SJSA1 (cell line): ENCODE measurements around the gene ADGRV1. TPM values are rescaled to one million over a fixed set of nuclear protein-coding genes. Genes with fewer than 3 reads are reported as not detected.

Experiments used
- DNase-seq, 2 experiments: peaks; one replicate each; pipeline ENCODE4 v3.0.0-alpha.2; 2015 to 2020; ENCODE audit warnings: low spot score in 2 of 2, low read depth in 1 of 2
- H3K27ac ChIP-seq: fragments of 250-450 bp; sonication (Bioruptor Pico); 2 replicates; pipeline ENCODE4 v1.5.1; 2020; ENCODE audit warnings: mild to moderate bottlenecking, moderate library complexity
- H3K27me3 ChIP-seq: fragments of 250-450 bp; sonication (Bioruptor Pico); replicated peaks from 2 replicates; pipeline ENCODE4 v1.5.1; 2020; ENCODE audit warnings: mild to moderate bottlenecking, moderate library complexity
- H3K36me3 ChIP-seq: fragments of 250-450 bp; sonication (Bioruptor Pico); 2 replicates; pipeline ENCODE4 v1.5.1; 2020; ENCODE audit warnings: mild to moderate bottlenecking
- H3K4me1 ChIP-seq: fragments of 250-450 bp; sonication (Bioruptor Pico); replicated peaks from 2 replicates; pipeline ENCODE4 v1.6.1; 2021; ENCODE audit warnings: mild to moderate bottlenecking
- H3K4me3 ChIP-seq: fragments of 250-450 bp; sonication (Bioruptor Pico); 2 replicates; pipeline ENCODE4 v1.5.1; 2020; ENCODE audit warnings: mild to moderate bottlenecking
- H3K9me3 ChIP-seq: fragments of 250-450 bp; sonication (Bioruptor Pico); replicated peaks from 2 replicates; pipeline ENCODE4 v1.5.1; 2020; ENCODE audit warnings: mild to moderate bottlenecking
- total RNA-seq: library from RNA; depleted of rRNA; stranded (reverse); fragments of >200 nt; shearing (Covaris generic); gene quantifications from 2 replicates; pipeline ENCODE4 v1.2.3, GENCODE V29; 2014

ADGRV1 gene
- total RNA-seq, 1 experiment from 2014 or later: 0.13 TPM

GRCh38 chr5:91016954-91017700, 458.5 kb downstream of the ADGRV1 start:
- DNase-seq: no peak

GRCh38 chr5:91018200-91018599, 459.6 kb downstream of the ADGRV1 start:
- Histone ChIP-seq H3K4me1 (no peaks in the 10 kb centered on the region), H3K27me3 (no peaks in the 10 kb centered on the region), H3K27ac (no peak overlapping the region), H3K4me3 (no peak overlapping the region), H3K9me3 (no peaks in the 10 kb centered on the region), H3K36me3 (no peaks in the 10 kb centered on the region)
- DNase-seq: no peak

More at GRCh38 chr5:91016954-91017700, 458.5 kb downstream of the ADGRV1 start:
- no peaks in the 10 kb centered on the region for H3K27me3 ChIP-seq
- H3K4me1 ChIP-seq: no peaks in the 10 kb centered on the region
- H3K36me3 ChIP-seq: no peaks in the 10 kb centered on the region
- H3K4me3 ChIP-seq: no peak overlapping the region
- no peak overlapping the region for H3K27ac ChIP-seq
- no peaks in the 10 kb centered on the region for H3K9me3 ChIP-seq

GRCh38 chr5:91018712-91019371, 460.2 kb downstream of the ADGRV1 start:
- Histone ChIP-seq H3K36me3 (no peaks in the 10 kb centered on the region), H3K27ac (no peak overlapping the region), H3K27me3 (no peaks in the 10 kb centered on the region), H3K9me3 (no peaks in the 10 kb centered on the region), H3K4me1 (no peaks in the 10 kb centered on the region), H3K4me3 (no peak overlapping the region)
- no peak for DNase-seq

GRCh38 chr5:91020065-91020800, 461.6 kb downstream of the ADGRV1 start:
- H3K27me3 ChIP-seq: no peaks in the 10 kb centered on the region
- no peak overlapping the region for H3K4me3 ChIP-seq
- DNase-seq: no peak
- H3K27ac ChIP-seq: no peak overlapping the region
- H3K9me3 ChIP-seq: no peaks in the 10 kb centered on the region
- no peaks in the 10 kb centered on the region for H3K36me3 ChIP-seq
- H3K4me1 ChIP-seq: no peaks in the 10 kb centered on the region

- DNase-seq: no peak
- H3K4me1 ChIP-seq: no peaks in the 10 kb centered on the region
- no peak overlapping the region for H3K4me3 ChIP-seq
- no peaks in the 10 kb centered on the region for H3K27me3 ChIP-seq
- H3K27ac ChIP-seq: no peak overlapping the region
- no peaks in the 10 kb centered on the region for H3K36me3 ChIP-seq
- H3K9me3 ChIP-seq: no peaks in the 10 kb centered on the region
Observed at GRCh38 chr5:91022518-91022917, 463.9 kb downstream of the ADGRV1 start.

GRCh38 chr5:91024206-91024605, 465.6 kb downstream of the ADGRV1 start:
- DNase-seq: no peak
- Histone ChIP-seq H3K4me1 (no peaks in the 10 kb centered on the region), H3K36me3 (no peaks in the 10 kb centered on the region), H3K9me3 (no peaks in the 10 kb centered on the region), H3K27ac (no peak overlapping the region), H3K4me3 (no peak overlapping the region), H3K27me3 (no peaks in the 10 kb centered on the region)

GRCh38 chr5:91024727-91025126, 466.1 kb downstream of the ADGRV1 start:
- no peaks in the 10 kb centered on the region for H3K9me3 ChIP-seq
- no peaks in the 10 kb centered on the region for H3K4me1 ChIP-seq
- DNase-seq: no peak
- H3K36me3 ChIP-seq: no peaks in the 10 kb centered on the region
- H3K4me3 ChIP-seq: no peak overlapping the region
- H3K27me3 ChIP-seq: no peaks in the 10 kb centered on the region
- no peak overlapping the region for H3K27ac ChIP-seq

GRCh38 chr5:91025449-91025848, 466.9 kb downstream of the ADGRV1 start:
- Histone ChIP-seq H3K4me3 (no peak overlapping the region), H3K36me3 (no peaks in the 10 kb centered on the region), H3K27ac (no peak overlapping the region), H3K27me3 (no peaks in the 10 kb centered on the region), H3K9me3 (no peaks in the 10 kb centered on the region), H3K4me1 (no peaks in the 10 kb centered on the region)
- DNase-seq: no peak

GRCh38 chr5:91025956-91026355, 467.4 kb downstream of the ADGRV1 start:
- no peaks in the 10 kb centered on the region for H3K4me1 ChIP-seq
- H3K4me3 ChIP-seq: no peak overlapping the region
- H3K9me3 ChIP-seq: no peaks in the 10 kb centered on the region
- H3K27ac ChIP-seq: no peak overlapping the region
- no peaks in the 10 kb centered on the region for H3K27me3 ChIP-seq
- no peak for DNase-seq
- H3K36me3 ChIP-seq: no peaks in the 10 kb centered on the region

- Histone ChIP-seq H3K4me3 (no peak overlapping the region), H3K36me3 (no peaks in the 10 kb centered on the region), H3K4me1 (no peaks in the 10 kb centered on the region), H3K9me3 (no peaks in the 10 kb centered on the region), H3K27me3 (no peaks in the 10 kb centered on the region), H3K27ac (no peak overlapping the region)
- DNase-seq: no peak
Observed at GRCh38 chr5:91026466-91026865, 467.9 kb downstream of the ADGRV1 start.

GRCh38 chr5:91027405-91028139, 469.0 kb downstream of the ADGRV1 start:
- Histone ChIP-seq H3K4me1 (no peaks in the 10 kb centered on the region), H3K36me3 (no peaks in the 10 kb centered on the region), H3K27me3 (no peaks in the 10 kb centered on the region), H3K4me3 (no peak overlapping the region), H3K9me3 (no peaks in the 10 kb centered on the region), H3K27ac (no peak overlapping the region)
- DNase-seq: no peak

GRCh38 chr5:91028499-91028956, 469.9 kb downstream of the ADGRV1 start:
- H3K27me3 ChIP-seq: no peaks in the 10 kb centered on the region
- H3K4me1 ChIP-seq: no peaks in the 10 kb centered on the region
- H3K36me3 ChIP-seq: no peaks in the 10 kb centered on the region
- no peak overlapping the region for H3K27ac ChIP-seq
- H3K4me3 ChIP-seq: no peak overlapping the region
- no peak for DNase-seq
- H3K9me3 ChIP-seq: no peaks in the 10 kb centered on the region

- Histone ChIP-seq H3K4me1 (no peaks in the 10 kb centered on the region), H3K36me3 (no peaks in the 10 kb centered on the region), H3K9me3 (no peaks in the 10 kb centered on the region), H3K27ac (no peak overlapping the region), H3K27me3 (no peaks in the 10 kb centered on the region), H3K4me3 (no peak overlapping the region)
- DNase-seq: no peak
Observed at GRCh38 chr5:91030521-91031401, 472.2 kb downstream of the ADGRV1 start.
